Neural cell (in vitro differentiated cells): ENCODE results near the gene PAAF1.

Experiments used
- EP300 ChIP-seq: fragments of 450-650 bp; conservative IDR thresholded peaks from 2 replicates; pipeline ENCODE4 v1.6.1; 2014; ENCODE audit warnings: antibody characterized with exemption, mild to moderate bottlenecking, moderate library complexity; ENCODE audit not compliant: poor library complexity, severe bottlenecking
- EZH2 ChIP-seq: fragments of 200-600, 300-800 bp; shearing (Covaris generic), sonication (generic); IDR thresholded peaks from 2 replicates; pipeline ENCODE4 v1.6.1; 2014; ENCODE audit warnings: antibody characterized with exemption, low read length, borderline replicate concordance, mild to moderate bottlenecking; ENCODE audit not compliant: insufficient read depth, poor library complexity, severe bottlenecking
- MXI1 ChIP-seq: fragments of 450-650 bp; conservative IDR thresholded peaks from 2 replicates; pipeline ENCODE4 v1.6.1; 2014; ENCODE audit warnings: antibody characterized with exemption, mild to moderate bottlenecking; ENCODE audit not compliant: poor library complexity, severe bottlenecking
- POLR2AphosphoS5 ChIP-seq: IDR thresholded peaks from 2 replicates; pipeline ENCODE4 v1.6.1; 2012
- RAD21 ChIP-seq: fragments of 450-650 bp; conservative IDR thresholded peaks from 2 replicates; pipeline ENCODE4 v1.6.1; 2014; ENCODE audit warnings: antibody characterized with exemption, mild to moderate bottlenecking, moderate library complexity
- SMC3 ChIP-seq: fragments of 450-650 bp; conservative IDR thresholded peaks from 2 replicates; pipeline ENCODE4 v1.6.1; 2014; ENCODE audit warnings: antibody characterized with exemption, mild to moderate bottlenecking, moderate library complexity; ENCODE audit not compliant: poor library complexity
- TAF1 ChIP-seq: IDR thresholded peaks from 2 replicates; pipeline ENCODE4 v1.6.1; 2012; ENCODE audit warnings: low read depth
- TF ChIP-seq, protein P1 (sequence below): fragments of 450-650 bp; IDR thresholded peaks from 2 replicates; pipeline ENCODE4 v1.5.1; 2014; ENCODE audit warnings: antibody characterized with exemption, mild to moderate bottlenecking, moderate library complexity; ENCODE audit not compliant: poor library complexity, severe bottlenecking
- TF ChIP-seq, protein P2 (sequence below): IDR thresholded peaks from 2 replicates; pipeline ENCODE4 v1.6.1; 2012; ENCODE audit warnings: borderline replicate concordance

- TF ChIP-seq, protein P1, sequence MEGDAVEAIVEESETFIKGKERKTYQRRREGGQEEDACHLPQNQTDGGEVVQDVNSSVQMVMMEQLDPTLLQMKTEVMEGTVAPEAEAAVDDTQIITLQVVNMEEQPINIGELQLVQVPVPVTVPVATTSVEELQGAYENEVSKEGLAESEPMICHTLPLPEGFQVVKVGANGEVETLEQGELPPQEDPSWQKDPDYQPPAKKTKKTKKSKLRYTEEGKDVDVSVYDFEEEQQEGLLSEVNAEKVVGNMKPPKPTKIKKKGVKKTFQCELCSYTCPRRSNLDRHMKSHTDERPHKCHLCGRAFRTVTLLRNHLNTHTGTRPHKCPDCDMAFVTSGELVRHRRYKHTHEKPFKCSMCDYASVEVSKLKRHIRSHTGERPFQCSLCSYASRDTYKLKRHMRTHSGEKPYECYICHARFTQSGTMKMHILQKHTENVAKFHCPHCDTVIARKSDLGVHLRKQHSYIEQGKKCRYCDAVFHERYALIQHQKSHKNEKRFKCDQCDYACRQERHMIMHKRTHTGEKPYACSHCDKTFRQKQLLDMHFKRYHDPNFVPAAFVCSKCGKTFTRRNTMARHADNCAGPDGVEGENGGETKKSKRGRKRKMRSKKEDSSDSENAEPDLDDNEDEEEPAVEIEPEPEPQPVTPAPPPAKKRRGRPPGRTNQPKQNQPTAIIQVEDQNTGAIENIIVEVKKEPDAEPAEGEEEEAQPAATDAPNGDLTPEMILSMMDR, result no peak
- no peak for TF ChIP-seq TAF1
- TF ChIP-seq EP300, result no peak
- no peak for TF ChIP-seq EZH2
- TF ChIP-seq POLR2AphosphoS5, result no peak
- no peak for TF ChIP-seq RAD21
- TF ChIP-seq, protein P2, sequence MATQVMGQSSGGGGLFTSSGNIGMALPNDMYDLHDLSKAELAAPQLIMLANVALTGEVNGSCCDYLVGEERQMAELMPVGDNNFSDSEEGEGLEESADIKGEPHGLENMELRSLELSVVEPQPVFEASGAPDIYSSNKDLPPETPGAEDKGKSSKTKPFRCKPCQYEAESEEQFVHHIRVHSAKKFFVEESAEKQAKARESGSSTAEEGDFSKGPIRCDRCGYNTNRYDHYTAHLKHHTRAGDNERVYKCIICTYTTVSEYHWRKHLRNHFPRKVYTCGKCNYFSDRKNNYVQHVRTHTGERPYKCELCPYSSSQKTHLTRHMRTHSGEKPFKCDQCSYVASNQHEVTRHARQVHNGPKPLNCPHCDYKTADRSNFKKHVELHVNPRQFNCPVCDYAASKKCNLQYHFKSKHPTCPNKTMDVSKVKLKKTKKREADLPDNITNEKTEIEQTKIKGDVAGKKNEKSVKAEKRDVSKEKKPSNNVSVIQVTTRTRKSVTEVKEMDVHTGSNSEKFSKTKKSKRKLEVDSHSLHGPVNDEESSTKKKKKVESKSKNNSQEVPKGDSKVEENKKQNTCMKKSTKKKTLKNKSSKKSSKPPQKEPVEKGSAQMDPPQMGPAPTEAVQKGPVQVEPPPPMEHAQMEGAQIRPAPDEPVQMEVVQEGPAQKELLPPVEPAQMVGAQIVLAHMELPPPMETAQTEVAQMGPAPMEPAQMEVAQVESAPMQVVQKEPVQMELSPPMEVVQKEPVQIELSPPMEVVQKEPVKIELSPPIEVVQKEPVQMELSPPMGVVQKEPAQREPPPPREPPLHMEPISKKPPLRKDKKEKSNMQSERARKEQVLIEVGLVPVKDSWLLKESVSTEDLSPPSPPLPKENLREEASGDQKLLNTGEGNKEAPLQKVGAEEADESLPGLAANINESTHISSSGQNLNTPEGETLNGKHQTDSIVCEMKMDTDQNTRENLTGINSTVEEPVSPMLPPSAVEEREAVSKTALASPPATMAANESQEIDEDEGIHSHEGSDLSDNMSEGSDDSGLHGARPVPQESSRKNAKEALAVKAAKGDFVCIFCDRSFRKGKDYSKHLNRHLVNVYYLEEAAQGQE, result no peak
- no peak for TF ChIP-seq MXI1
- TF ChIP-seq SMC3, result no peak
These were observed 17.1 kb upstream of the PAAF1 start for GRCh38 chr11:73859671-73860070.
